GM08714 (cell line): ENCODE data around the gene MZF1.

ENCODE experiments used
- H3K4me3 ChIP-seq: fragments of 200-500 bp; sonication (Bioruptor generic); 2 replicates; pipeline ENCODE4 v1.5.1; 2014; ENCODE audit warnings: mild to moderate bottlenecking, low read length, inconsistent platforms
- ZNF274 ChIP-seq: IDR thresholded peaks from 2 replicates; pipeline ENCODE4 v1.6.1; 2012; ENCODE audit warnings: mild to moderate bottlenecking, low read depth, low read length

MZF1 gene

GRCh38 chr19:58575183-58576041, 2.3 kb upstream of the MZF1 start:
- no peak for TF ChIP-seq ZNF274
- H3K4me3 ChIP-seq = peak overlapping the region; percentile 76

- TF ChIP-seq ZNF274 = no peak
- peak overlapping the region; percentile 66 for H3K4me3 ChIP-seq
Measured at GRCh38 chr19:58573658-58574164, 576 bp upstream of the MZF1 start.

- peak overlapping the region; percentile 60; the same call in 1 of the 2 replicates for H3K4me3 ChIP-seq
- TF ChIP-seq ZNF274 = no peak
Measured at GRCh38 chr19:58572026-58572817, 913 bp downstream of the MZF1 start.

- H3K4me3 ChIP-seq = no peak overlapping the region; the same call in 1 of the 2 replicates
- no peak for TF ChIP-seq ZNF274
Measured at GRCh38 chr19:58571575-58571947, 1.6 kb downstream of the MZF1 start.

- no peak overlapping the region for H3K4me3 ChIP-seq
- TF ChIP-seq ZNF274 = no peak
Measured at GRCh38 chr19:58570770-58571574, 2.2 kb downstream of the MZF1 start.

GRCh38 chr19:58569943-58570670, 3.0 kb downstream of the MZF1 start:
- H3K4me3 ChIP-seq = no peak overlapping the region
- no peak for TF ChIP-seq ZNF274

GRCh38 chr19:58569191-58569942, 3.8 kb downstream of the MZF1 start:
- H3K4me3 ChIP-seq = no peak overlapping the region
- TF ChIP-seq ZNF274 = no peak

- no peak overlapping the region for H3K4me3 ChIP-seq
- TF ChIP-seq ZNF274 = no peak
Measured at GRCh38 chr19:58568453-58569130, 4.5 kb downstream of the MZF1 start.

- no peak for TF ChIP-seq ZNF274
- no peak overlapping the region for H3K4me3 ChIP-seq
Measured at GRCh38 chr19:58566989-58567388, 6.1 kb downstream of the MZF1 start.

- H3K4me3 ChIP-seq = peak overlapping the region; percentile 34; the same call in 1 of the 2 replicates
- no peak for TF ChIP-seq ZNF274
Measured at GRCh38 chr19:58563823-58564222, 9.3 kb downstream of the MZF1 start.

- no peak for TF ChIP-seq ZNF274
- peak overlapping the region; percentile 34; the same call in 1 of the 2 replicates for H3K4me3 ChIP-seq
Measured at GRCh38 chr19:58563034-58563573, 10.0 kb downstream of the MZF1 start.
